H9 (cell line): Measurements from ENCODE around the gene KIAA1958. TPM values are rescaled to one million over a fixed set of nuclear protein-coding genes. Genes with fewer than 3 reads are reported as not detected.

ENCODE experiments used
- DNase-seq: peaks from one replicate; pipeline ENCODE4 v3.0.0-alpha.2; 2017
- H2AFZ ChIP-seq: one replicate; pipeline ENCODE4 v1.6.1; 2013; ENCODE audit warnings: mild to moderate bottlenecking, low read length, control low read depth, moderate library complexity
- H2AK5ac ChIP-seq: 2 replicates; pipeline ENCODE4 v1.6.1; 2013; ENCODE audit warnings: low read length, control low read depth, mixed read lengths; ENCODE audit not compliant: insufficient read length
- H2BK120ac ChIP-seq: one replicate; pipeline ENCODE4 v1.6.1; 2013; ENCODE audit warnings: low read depth, mild to moderate bottlenecking, low read length, control low read depth, inconsistent platforms; ENCODE audit not compliant: poor library complexity, severe bottlenecking
- H2BK12ac ChIP-seq: 2 replicates; pipeline ENCODE4 v1.6.1; 2013; ENCODE audit warnings: low read length, control low read depth, mixed read lengths, low read depth; ENCODE audit not compliant: insufficient read length
- H2BK15ac ChIP-seq: 2 replicates; pipeline ENCODE4 v1.6.1; 2013; ENCODE audit warnings: low read depth, low read length, control low read depth
- H2BK20ac ChIP-seq: one replicate; pipeline ENCODE4 v1.6.1; 2013; ENCODE audit warnings: low read depth, mild to moderate bottlenecking, low read length, control low read depth, inconsistent platforms; ENCODE audit not compliant: poor library complexity, severe bottlenecking
- H2BK5ac ChIP-seq: 2 replicates; pipeline ENCODE4 v1.6.1; 2013; ENCODE audit warnings: low read length, control low read depth, mixed read lengths; ENCODE audit not compliant: insufficient read length
- H3K14ac ChIP-seq: 2 replicates; pipeline ENCODE4 v1.6.1; 2013; ENCODE audit warnings: low read length, control low read depth; ENCODE audit not compliant: insufficient read depth
- H3K18ac ChIP-seq: 2 replicates; pipeline ENCODE4 v1.6.1; 2013; ENCODE audit warnings: low read depth, mild to moderate bottlenecking, mixed read lengths, low read length, control low read depth; ENCODE audit not compliant: insufficient read length
- H3K23ac ChIP-seq: 2 replicates; pipeline ENCODE4 v1.6.1; 2013; ENCODE audit warnings: low read length, control low read depth, mixed read lengths, low read depth; ENCODE audit not compliant: insufficient read length
- H3K23me2 ChIP-seq: 2 replicates; pipeline ENCODE4 v1.6.1; 2013; ENCODE audit warnings: low read depth, mild to moderate bottlenecking, mixed read lengths, low read length, control low read depth; ENCODE audit not compliant: insufficient read length, poor library complexity, severe bottlenecking
- H3K27ac ChIP-seq: 2 replicates; pipeline ENCODE4 v1.5.1; 2013; ENCODE audit warnings: low read length, control low read depth, mixed read lengths, low read depth; ENCODE audit not compliant: insufficient read length
- H3K27me3 ChIP-seq: 2 replicates; pipeline ENCODE4 v1.6.1; 2013; ENCODE audit warnings: low read length, control low read depth, inconsistent platforms; ENCODE audit not compliant: insufficient read depth
- H3K4ac ChIP-seq: 2 replicates; pipeline ENCODE4 v1.6.1; 2013; ENCODE audit warnings: low read depth, mild to moderate bottlenecking, control low read depth, inconsistent platforms, low read length, moderate library complexity
- H3K4me1 ChIP-seq: 2 replicates; pipeline ENCODE4 v1.6.1; 2013; ENCODE audit warnings: low read length, control low read depth, inconsistent platforms; ENCODE audit not compliant: insufficient read depth
- H3K4me2 ChIP-seq: 2 replicates; pipeline ENCODE4 v1.6.1; 2013; ENCODE audit warnings: low read length, control low read depth, mixed read lengths; ENCODE audit not compliant: insufficient read length, insufficient read depth
- H3K56ac ChIP-seq: 2 replicates; pipeline ENCODE4 v1.6.1; 2013; ENCODE audit warnings: low read depth, mild to moderate bottlenecking, mixed read lengths, low read length, control low read depth; ENCODE audit not compliant: insufficient read length
- H3K79me1 ChIP-seq: 2 replicates; pipeline ENCODE4 v1.6.1; 2013; ENCODE audit warnings: low read depth, mild to moderate bottlenecking, moderate library complexity, low read length, control low read depth, inconsistent platforms; ENCODE audit not compliant: insufficient read depth, poor library complexity, severe bottlenecking
- H3K79me2 ChIP-seq: 2 replicates; pipeline ENCODE4 v1.6.1; 2013; ENCODE audit warnings: low read length, control low read depth, inconsistent platforms; ENCODE audit not compliant: insufficient read depth
- H3K9ac ChIP-seq: 2 replicates; pipeline ENCODE4 v1.6.1; 2013; ENCODE audit warnings: low read length, control low read depth, mixed read lengths; ENCODE audit not compliant: insufficient read length; ENCODE audit errors: extremely low read depth
- H3K9me3 ChIP-seq: one replicate; pipeline ENCODE4 v1.6.1; 2013; ENCODE audit warnings: low read depth, low read length, inconsistent platforms; ENCODE audit not compliant: control insufficient read depth
- H3T11ph ChIP-seq: one replicate; pipeline ENCODE4 v1.6.1; 2013; ENCODE audit warnings: mild to moderate bottlenecking, low read length, control low read depth, inconsistent platforms
- H4K20me1 ChIP-seq: one replicate; pipeline ENCODE4 v1.6.1; 2013; ENCODE audit not compliant: control insufficient read depth, insufficient read length, insufficient read depth
- H4K5ac ChIP-seq: 2 replicates; pipeline ENCODE4 v1.6.1; 2013; ENCODE audit warnings: low read depth, mild to moderate bottlenecking, mixed read lengths, low read length, control low read depth; ENCODE audit not compliant: insufficient read length
- H4K8ac ChIP-seq: replicated peaks from 2 replicates; pipeline ENCODE4 v1.6.1; 2013; ENCODE audit warnings: low read length, control low read depth, mixed read lengths, low read depth; ENCODE audit not compliant: insufficient read length
- H4K91ac ChIP-seq: 2 replicates; pipeline ENCODE4 v1.6.1; 2013; ENCODE audit warnings: low read depth, mild to moderate bottlenecking, moderate library complexity, mixed read lengths, low read length, control low read depth; ENCODE audit not compliant: insufficient read length
- H3K27ac Mint-ChIP-seq, 3 experiments: 2 replicates in 2 of 3; 3 replicates in 1 of 3; pipeline ENCODE4 v1.8.0; 2020 to 2021; ENCODE audit warnings: mixed read lengths in 3 of 3, mild to moderate bottlenecking in 1 of 3, moderate library complexity in 1 of 3
- H3K27me3 Mint-ChIP-seq: 2 replicates; pipeline ENCODE4 v1.8.0; 2021; ENCODE audit warnings: low read depth, mild to moderate bottlenecking, moderate library complexity, mixed read lengths
- H3K36me3 Mint-ChIP-seq, 3 experiments: 2 replicates in 2 of 3; 3 replicates in 1 of 3; pipeline ENCODE4 v1.8.0; 2020 to 2021; ENCODE audit warnings: low read depth in 3 of 3, mixed read lengths in 3 of 3; ENCODE audit not compliant: insufficient read depth in 1 of 3
- H3K4me1 Mint-ChIP-seq, 2 experiments: 2 replicates each; pipeline ENCODE4 v1.8.0; 2020; ENCODE audit warnings: mixed read lengths in 2 of 2
- H3K4me3 Mint-ChIP-seq, 2 experiments: 2 replicates in 1 of 2; 3 replicates in 1 of 2; pipeline ENCODE4 v1.8.0; 2020 to 2021; ENCODE audit warnings: mild to moderate bottlenecking in 2 of 2, mixed read lengths in 2 of 2, moderate library complexity in 1 of 2
- H3K9me3 Mint-ChIP-seq, 2 experiments: 2 replicates in 1 of 2; 3 replicates in 1 of 2; pipeline ENCODE4 v1.8.0; 2020; ENCODE audit warnings: mild to moderate bottlenecking in 2 of 2, mixed read lengths in 2 of 2, moderate library complexity in 1 of 2
- WGBS: extraction: QIAGEN DNeasy Blood & Tissue Kit; methylation state at CpG from one replicate; pipeline ENCODE4 v1.1.7; 2013; ENCODE audit warnings: missing lambda C conversion rate, low lambda C conversion rate, mixed read lengths; ENCODE audit not compliant: insufficient read length; ENCODE audit errors: extremely low coverage; 5-methylcytosine and 5-hydroxymethylcytosine counted together
- total RNA-seq: library from RNA; stranded (reverse); gene quantifications from 2 replicates; pipeline ENCODE4 v1.2.1, GENCODE V29; 2021
- TF ChIP-seq, protein P1 (sequence below): fragments of 200-600 bp; sonication (generic); conservative IDR thresholded peaks from 3 replicates; pipeline ENCODE4 v1.8.0; 2021; ENCODE audit warnings: antibody characterized with exemption, mild to moderate bottlenecking

The KIAA1958 gene
- total RNA-seq, 1 experiment from 2014 or later: 34.0 TPM

DNA sequence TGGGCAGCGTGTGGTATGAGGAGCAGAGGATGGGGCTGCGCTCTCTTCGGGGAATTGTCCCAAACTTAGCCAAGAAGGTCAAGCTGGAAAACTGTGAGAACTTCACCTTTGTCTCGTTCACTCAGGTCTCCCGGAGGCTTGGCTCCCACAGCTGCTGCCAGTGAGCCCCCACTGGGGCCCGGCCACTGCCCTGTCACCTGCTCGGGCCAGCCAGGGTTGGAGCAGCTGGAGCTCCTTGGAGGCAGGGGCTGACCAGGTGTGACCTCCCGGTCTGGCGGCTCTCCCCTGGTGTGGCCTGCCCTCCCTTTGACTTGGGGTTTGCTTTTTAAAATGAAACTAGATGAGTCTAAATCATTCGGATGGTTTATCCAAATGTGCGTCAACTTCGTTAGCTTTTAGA, 173.3 kb downstream of the KIAA1958 start:
- peaks cover 7 to 9% (median 8%) of the 10 kb centered on the region in 3 experiments; a peak in 5 of 7 replicates for H3K36me3 Mint-ChIP-seq
- H3K27me3 ChIP-seq: no peaks in the 10 kb centered on the region
- TF ChIP-seq, protein P1, sequence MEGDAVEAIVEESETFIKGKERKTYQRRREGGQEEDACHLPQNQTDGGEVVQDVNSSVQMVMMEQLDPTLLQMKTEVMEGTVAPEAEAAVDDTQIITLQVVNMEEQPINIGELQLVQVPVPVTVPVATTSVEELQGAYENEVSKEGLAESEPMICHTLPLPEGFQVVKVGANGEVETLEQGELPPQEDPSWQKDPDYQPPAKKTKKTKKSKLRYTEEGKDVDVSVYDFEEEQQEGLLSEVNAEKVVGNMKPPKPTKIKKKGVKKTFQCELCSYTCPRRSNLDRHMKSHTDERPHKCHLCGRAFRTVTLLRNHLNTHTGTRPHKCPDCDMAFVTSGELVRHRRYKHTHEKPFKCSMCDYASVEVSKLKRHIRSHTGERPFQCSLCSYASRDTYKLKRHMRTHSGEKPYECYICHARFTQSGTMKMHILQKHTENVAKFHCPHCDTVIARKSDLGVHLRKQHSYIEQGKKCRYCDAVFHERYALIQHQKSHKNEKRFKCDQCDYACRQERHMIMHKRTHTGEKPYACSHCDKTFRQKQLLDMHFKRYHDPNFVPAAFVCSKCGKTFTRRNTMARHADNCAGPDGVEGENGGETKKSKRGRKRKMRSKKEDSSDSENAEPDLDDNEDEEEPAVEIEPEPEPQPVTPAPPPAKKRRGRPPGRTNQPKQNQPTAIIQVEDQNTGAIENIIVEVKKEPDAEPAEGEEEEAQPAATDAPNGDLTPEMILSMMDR: no peak
- no peak overlapping the region for H4K91ac ChIP-seq
- H4K8ac ChIP-seq: no peak overlapping the region
- H3K79me1 ChIP-seq: no peaks in the 10 kb centered on the region
- no peak overlapping the region for H3K9ac ChIP-seq
- no peak overlapping the region for H2BK12ac ChIP-seq
- H3K27me3 Mint-ChIP-seq: no peaks in the 10 kb centered on the region
- WGBS: no CpG with 5 or more reads among the region's 12 CpGs
- no peak overlapping the region for H3K4me3 Mint-ChIP-seq
- no peak overlapping the region for H2BK5ac ChIP-seq
- no peak overlapping the region for H3K56ac ChIP-seq
- H3K14ac ChIP-seq: no peak overlapping the region; the same call in 1 of the 2 replicates
- no peaks in the 10 kb centered on the region for H3K9me3 Mint-ChIP-seq
- H3K4ac ChIP-seq: no peak overlapping the region
- H3K23ac ChIP-seq: no peak overlapping the region
- no peak overlapping the region for H2AFZ ChIP-seq
- H2BK120ac ChIP-seq: no peak overlapping the region
- no peaks in the 10 kb centered on the region for H3K4me1 ChIP-seq
- no peak overlapping the region for H3K27ac Mint-ChIP-seq
- no peaks in the 10 kb centered on the region for H3K79me2 ChIP-seq
- H3K4me2 ChIP-seq: no peak overlapping the region
- DNase-seq: no peak
- no peak overlapping the region for H3K27ac ChIP-seq
- no peaks in the 10 kb centered on the region for H4K20me1 ChIP-seq
- no peak overlapping the region for H2AK5ac ChIP-seq
- H3T11ph ChIP-seq: no peak overlapping the region
- no peaks in the 10 kb centered on the region for H3K9me3 ChIP-seq
- H2BK15ac ChIP-seq: no peak overlapping the region
- H3K18ac ChIP-seq: no peak overlapping the region
- H4K5ac ChIP-seq: no peak overlapping the region
- H3K4me1 Mint-ChIP-seq: peaks cover 10 to 11% of the 10 kb centered on the region in 2 experiments
- H3K23me2 ChIP-seq: no peaks in the 10 kb centered on the region
- H2BK20ac ChIP-seq: no peak overlapping the region
